Limb (tissue), 2 donors: ENCODE data around the gene ZBTB2.
A peak's percentile ranks its signal among the peaks of the same experiment; 100 is the strongest.
"Not testable (repeated sequence)": the region's sequence is repeated elsewhere in the genome, so short reads cannot be mapped to it uniquely, and the experiment has no call there.

Experiments
- DNase-seq, 2 donors: peaks; one replicate each; pipeline ENCODE4 v3.0.0-alpha.2; 2016; ENCODE audit errors: extremely low spot score in 2 of 2

Gene ZBTB2

DNA sequence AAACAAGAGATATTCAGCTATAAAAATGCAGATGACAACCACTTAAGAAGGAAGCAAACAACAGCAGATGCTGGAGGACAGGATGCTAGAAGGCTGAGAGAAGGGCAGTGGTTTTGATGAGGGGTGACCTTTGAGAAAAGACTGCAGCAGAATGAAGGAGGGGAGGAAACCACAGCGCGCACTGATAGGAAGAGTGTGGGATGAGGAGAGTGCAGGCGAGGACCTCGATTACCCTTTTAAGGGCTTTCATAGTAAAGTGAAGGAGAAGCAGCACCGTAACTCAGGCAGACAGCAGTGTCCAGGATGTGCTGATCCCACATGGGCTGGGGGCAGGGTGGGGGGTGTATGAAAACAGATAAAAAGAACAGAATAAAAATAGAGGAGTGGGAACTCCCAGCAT is 19.2 kb downstream of the ZBTB2 start:
- DNase-seq, result no peak

GRCh38 chr6:151370509-151371078 is 20.8 kb downstream of the ZBTB2 start:
- peak in 1 of 2 donors; percentile 28 for DNase-seq

DNA sequence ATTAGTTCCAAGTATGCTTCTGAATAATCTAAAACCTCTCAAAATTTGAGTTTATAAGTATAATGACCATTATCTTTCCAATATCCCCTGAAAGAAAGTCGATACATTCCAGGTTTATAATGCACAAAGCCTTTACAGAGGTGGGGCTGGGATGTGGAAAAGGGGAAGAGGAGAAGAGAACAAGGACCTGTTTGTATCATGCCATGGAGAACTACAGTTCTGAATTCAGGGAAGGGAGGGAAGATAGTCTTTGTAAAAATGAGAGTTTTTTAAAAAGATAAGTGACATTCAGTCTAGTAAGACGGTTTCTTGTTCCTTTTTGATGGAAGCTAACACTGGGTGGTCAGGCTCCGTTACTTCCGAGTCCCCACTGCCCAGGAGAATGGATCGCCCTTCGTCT is 26.1 kb downstream of the ZBTB2 start:
- no peak for DNase-seq

GRCh38 chr6:151359486-151359885 is 31.9 kb downstream of the ZBTB2 start:
- DNase-seq, result no peak

GRCh38 chr6:151358475-151358874 is 32.9 kb downstream of the ZBTB2 start:
- DNase-seq, result no peak

DNA sequence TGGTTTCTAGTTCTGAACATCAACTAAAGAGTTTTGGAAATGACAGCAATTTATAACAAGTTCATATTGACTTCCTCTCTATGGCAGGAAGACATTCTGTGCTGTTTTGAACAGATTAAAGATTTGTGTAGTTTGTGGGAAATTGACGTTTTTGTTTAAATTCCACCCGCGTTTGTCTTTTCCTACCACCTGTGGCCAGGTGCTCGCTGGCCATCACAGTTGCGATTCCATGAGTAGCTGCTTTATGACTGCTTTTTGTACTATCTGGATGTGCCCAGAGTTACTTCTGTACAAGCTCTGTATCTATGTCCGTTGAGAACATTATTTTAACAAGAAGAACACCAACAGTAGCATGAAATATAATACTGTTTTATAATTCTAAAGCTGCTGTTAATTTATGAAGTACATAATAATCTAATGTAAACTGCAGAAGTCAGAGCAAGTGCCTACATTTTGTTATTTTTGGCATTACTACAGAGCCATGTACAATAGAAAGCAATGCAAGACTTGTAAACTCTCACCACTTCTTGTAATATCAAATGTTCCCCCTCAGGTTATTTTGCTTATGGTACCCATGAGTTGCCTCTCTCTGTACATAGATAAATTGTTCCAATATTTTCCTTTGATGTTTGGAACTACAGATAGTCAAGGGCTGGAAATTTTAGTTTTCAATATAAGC is 33.5 kb downstream of the ZBTB2 start:
- DNase-seq, result no peak

GRCh38 chr6:151356983-151357382 is 34.4 kb downstream of the ZBTB2 start:
- DNase-seq, result not testable (repeated sequence)

DNA sequence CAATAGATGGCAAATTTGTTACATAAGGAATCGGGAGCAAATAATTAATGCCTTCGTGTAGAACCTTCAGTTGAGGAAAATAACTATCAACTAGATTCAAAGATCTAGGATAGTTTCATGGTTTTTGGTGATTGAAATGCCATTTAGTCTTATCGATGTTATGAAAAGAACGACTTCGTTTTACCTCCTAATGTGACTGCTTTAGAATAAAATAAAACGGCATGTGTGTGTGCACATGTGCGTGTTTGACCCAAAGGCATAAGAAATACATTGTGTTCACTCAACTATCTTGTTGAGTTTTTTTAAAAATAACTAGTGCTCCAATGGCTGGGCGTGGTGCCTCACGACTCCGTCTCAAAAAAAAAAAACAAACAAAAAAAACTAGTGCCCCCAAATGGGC is 37.6 kb downstream of the ZBTB2 start:
- DNase-seq, result no peak

GRCh38 chr6:151352410-151353396 is 38.7 kb downstream of the ZBTB2 start:
- no peak for DNase-seq

DNA sequence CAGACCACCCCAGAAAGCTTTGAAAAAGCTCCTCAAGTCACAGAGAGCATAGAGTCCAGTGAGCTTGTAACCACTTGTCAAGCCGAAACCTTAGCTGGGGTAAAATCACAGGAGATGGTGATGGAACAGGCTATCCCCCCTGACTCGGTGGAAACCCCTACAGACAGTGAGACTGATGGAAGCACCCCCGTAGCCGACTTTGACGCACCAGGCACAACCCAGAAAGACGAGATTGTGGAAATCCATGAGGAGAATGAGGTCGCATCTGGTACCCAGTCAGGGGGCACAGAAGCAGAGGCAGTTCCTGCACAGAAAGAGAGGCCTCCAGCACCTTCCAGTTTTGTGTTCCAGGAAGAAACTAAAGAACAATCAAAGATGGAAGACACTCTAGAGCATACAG is 39.6 kb downstream of the ZBTB2 start:
- no peak for DNase-seq

DNA sequence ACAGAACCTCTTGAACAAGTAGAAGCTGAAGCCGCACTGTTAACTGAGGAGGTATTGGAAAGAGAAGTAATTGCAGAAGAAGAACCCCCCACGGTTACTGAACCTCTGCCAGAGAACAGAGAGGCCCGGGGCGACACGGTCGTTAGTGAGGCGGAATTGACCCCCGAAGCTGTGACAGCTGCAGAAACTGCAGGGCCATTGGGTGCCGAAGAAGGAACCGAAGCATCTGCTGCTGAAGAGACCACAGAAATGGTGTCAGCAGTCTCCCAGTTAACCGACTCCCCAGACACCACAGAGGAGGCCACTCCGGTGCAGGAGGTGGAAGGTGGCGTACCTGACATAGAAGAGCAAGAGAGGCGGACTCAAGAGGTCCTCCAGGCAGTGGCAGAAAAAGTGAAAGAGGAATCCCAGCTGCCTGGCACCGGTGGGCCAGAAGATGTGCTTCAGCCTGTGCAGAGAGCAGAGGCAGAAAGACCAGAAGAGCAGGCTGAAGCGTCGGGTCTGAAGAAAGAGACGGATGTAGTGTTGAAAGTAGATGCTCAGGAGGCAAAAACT is 40.1 kb downstream of the ZBTB2 start:
- DNase-seq, result no peak

DNA sequence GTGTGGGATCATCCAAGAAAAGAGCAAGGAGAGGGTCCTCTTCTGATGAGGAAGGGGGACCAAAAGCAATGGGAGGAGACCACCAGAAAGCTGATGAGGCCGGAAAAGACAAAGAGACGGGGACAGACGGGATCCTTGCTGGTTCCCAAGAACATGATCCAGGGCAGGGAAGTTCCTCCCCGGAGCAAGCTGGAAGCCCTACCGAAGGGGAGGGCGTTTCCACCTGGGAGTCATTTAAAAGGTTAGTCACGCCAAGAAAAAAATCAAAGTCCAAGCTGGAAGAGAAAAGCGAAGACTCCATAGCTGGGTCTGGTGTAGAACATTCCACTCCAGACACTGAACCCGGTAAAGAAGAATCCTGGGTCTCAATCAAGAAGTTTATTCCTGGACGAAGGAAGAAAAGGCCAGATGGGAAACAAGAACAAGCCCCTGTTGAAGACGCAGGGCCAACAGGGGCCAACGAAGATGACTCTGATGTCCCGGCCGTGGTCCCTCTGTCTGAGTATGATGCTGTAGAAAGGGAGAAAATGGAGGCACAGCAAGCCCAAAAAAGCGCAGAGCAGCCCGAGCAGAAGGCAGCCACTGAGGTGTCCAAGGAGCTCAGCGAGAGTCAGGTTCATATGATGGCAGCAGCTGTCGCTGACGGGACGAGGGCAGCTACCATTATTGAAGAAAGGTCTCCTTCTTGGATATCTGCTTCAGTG is 40.8 kb downstream of the ZBTB2 start:
- DNase-seq, result no peak

DNA sequence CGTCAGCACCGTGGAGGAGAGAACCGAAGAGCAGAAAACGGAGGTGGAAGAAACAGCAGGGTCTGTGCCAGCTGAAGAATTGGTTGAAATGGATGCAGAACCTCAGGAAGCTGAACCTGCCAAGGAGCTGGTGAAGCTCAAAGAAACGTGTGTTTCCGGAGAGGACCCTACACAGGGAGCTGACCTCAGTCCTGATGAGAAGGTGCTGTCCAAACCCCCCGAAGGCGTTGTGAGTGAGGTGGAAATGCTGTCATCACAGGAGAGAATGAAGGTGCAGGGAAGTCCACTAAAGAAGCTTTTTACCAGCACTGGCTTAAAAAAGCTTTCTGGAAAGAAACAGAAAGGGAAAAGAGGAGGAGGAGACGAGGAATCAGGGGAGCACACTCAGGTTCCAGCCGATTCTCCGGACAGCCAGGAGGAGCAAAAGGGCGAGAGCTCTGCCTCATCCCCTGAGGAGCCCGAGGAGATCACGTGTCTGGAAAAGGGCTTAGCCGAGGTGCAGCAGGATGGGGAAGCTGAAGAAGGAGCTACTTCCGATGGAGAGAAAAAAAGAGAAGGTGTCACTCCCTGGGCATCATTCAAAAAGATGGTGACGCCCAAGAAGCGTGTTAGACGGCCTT is 41.6 kb downstream of the ZBTB2 start:
- DNase-seq, result no peak

- DNase-seq, result not testable (repeated sequence)
Observed at GRCh38 chr6:151342750-151343149, 48.6 kb downstream of the ZBTB2 start.

DNA sequence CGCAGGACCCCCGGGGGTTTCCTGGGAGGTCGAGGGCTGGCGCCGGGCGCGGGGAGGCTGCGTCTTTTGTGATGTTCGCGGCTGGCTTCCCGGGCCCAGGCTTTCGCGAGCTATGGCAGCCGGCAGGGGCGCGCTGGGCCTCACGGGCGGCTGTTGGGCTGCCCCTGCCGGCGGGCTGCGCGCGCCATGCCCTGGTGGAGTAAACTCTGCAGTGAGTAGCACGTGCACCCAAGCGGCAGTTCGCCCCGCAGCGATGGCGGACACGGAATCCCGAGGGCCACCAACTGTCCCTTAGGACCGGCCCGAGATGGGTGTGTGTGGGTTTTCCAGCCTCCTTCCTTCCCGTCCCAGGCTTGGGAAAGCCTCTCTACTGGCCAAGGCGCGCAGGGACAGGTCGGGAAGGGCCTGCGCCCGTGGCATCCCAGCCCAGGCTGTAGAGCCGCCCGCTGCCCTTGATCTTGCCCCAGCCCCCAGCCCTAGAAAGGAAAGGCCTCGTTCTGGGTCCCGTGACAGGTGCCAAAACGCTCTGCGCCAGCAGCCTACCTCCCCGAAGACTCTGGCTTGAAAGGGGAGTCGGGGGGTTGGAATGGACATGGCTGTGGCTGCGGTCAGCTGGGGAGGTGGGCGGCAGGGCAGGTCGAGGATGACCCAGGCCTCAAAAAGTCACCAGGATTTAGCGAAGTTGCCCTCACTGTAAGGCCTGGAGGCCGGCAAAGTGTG is 49.7 kb downstream of the ZBTB2 start:
- DNase-seq, result no peak

GRCh38 chr6:151340219-151340978 is 51.0 kb downstream of the ZBTB2 start:
- DNase-seq, result no peak

DNA sequence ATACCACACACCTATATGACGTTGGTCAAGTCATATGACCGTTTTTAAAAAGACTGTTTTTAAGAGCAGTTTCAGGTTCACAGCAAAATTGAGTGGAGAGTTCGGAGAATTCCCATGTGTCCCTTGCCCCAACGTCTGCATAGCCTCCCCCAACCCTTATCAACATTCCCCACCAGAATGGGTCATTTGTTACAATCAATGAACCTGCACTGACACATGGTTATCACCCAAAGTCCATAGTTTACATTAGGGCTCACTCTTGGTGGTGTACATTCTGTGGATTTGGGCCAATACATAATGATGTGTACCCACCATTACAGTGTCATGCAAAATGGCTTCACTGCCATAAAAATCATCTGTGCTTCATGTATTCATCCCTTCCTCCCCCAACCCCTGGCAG is 52.0 kb downstream of the ZBTB2 start:
- no peak for DNase-seq

DNA sequence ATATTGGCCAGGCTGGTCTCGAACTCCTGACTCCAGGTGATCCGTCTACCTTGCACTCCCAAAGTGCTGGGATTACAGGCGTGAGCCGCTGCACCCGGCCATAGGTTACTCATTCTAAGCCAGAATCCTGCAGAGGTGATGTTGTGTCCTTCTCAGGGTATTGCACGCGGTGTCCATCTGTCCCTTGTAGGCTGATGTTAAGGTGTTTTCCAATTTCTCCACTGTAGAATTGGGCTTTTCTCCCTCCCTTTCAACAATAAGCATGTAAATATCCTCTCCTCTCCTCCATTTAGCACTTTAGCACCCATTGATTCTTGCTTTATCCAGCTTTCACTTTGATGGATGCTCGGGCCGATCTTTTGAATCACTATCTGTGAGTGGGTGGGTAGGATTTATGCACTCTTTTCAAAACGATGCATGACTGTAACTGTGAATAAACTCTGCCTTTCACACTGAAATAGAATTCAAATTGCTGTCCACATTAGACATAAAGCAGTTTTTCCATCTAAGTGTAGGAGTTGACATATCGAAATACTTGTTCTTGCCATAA is 52.6 kb downstream of the ZBTB2 start:
- no peak for DNase-seq

GRCh38 chr6:151335930-151336329 is 55.4 kb downstream of the ZBTB2 start:
- no peak for DNase-seq
